GM21825 (cell line): ENCODE measurements around the gene CDR2.
"Not testable (repeated sequence)": the region's sequence is repeated elsewhere in the genome, so short reads cannot be mapped to it uniquely, and the experiment has no call there.

Experiments
- ATAC-seq: cut with Tn5 transposase; IDR thresholded peaks from one replicate; pipeline ENCODE4 v1.9.1; 2021; ENCODE audit warnings: mild to moderate bottlenecking, moderate library complexity; ENCODE audit not compliant: unreplicated experiment

Gene CDR2

DNA sequence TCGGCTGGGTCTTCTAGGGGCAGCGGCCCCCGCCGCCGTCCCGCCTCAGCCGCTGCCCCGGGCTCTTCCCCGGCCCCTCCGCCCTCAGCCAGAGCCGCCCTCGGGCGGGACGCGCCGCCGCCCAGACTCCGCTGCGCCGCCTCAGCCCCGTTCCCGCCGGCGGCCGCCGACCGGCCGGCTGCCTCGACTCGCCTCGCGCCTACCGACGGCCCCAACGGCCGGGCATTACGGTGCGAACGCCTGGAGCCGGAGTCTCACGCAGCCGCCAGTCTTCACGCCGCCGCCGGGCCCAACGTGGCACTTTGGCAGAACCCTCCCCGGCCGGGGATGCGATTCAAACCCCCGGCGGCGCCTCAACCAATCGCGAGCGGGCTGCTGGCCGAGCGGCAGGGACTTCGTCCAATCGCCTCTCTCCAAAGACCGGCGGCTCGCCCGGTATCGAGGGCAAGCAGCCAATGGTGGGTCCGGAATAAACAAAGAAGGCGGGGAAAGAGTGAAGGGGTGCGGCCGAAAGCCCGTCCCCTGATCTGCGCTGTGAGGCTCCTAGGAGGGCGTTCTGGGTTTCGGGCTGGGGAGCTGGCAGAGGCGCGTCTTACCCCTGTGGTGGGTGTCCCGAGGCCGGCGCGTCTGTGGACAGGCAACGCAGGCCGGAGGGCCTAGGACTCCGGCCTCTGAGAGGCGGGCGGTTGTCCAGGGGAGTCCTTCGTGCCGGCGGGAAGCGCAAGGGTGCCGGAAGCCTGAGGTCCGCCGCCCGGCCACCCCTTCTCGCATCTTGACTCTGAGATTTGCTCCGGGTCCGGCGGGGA lies at the start of gene CDR2:
CDR2 (minus strand) TSS at position 309 of the 806 bp plus-strand sequence. CDS start 310 bp downstream, outside the sequence.
- ATAC-seq, result peak; percentile 84

DNA sequence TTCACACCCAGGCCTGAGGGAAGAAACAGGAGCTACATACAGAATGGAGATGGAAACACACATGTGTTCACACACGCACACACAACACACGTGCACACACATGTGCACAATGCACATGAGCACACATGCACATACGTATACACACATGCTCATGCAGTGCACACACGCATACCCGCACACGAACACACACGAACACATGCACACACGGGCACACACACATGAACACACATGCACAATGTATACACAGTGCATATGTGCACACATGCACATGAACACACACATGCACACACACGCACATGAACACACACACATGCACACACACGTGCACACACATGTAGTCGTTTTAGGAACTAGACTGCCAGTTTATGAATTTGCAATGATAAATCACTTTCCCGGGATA lies 49.3 kb upstream of the CDR2 start:
- ATAC-seq, result no peak

DNA sequence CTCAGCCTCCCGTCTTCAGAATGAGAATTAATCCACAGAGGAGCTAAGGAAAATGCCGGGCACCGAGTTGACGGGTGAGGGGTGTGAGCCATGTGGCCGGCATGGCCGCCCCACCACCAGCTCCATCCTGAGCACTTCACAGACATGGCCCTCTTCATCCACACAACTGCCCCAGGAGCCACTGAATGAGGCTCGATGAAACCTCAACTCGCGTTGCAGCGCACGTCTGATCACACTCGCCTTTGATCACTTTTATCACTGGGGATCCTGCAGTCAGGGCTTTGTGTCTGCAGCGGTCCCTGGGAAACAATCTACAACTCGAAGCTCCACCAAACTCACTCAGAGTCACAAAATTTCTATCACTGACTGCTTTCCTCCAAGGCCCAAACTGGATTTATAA lies 46.7 kb upstream of the CDR2 start:
- no peak for ATAC-seq

DNA sequence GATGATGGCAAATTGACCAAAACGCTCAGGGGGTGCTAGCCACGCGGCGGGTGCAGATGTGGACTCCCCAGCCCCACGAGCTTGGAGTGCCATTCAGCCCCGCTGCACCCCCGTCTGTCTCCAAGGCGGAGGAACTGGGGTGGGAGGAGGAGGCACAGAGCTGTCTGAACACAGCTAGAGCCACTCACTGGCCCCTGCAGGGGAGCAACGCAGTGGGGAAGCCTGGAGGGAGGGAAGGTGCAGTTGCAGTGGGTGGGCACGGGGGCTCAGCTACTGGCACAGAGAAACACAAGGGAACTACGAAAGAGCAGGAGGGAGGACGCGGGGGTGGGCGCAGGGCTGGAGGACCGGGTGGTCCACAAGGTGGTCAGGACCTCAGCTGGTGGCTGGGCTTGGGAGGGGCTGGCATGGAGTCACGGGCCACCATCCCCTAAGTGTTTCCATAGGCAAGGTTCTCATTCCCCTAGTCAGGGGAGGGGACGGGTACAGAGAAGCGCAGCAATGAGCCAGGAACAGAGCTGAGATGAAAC lies 46.3 kb upstream of the CDR2 start:
- ATAC-seq, result no peak

DNA sequence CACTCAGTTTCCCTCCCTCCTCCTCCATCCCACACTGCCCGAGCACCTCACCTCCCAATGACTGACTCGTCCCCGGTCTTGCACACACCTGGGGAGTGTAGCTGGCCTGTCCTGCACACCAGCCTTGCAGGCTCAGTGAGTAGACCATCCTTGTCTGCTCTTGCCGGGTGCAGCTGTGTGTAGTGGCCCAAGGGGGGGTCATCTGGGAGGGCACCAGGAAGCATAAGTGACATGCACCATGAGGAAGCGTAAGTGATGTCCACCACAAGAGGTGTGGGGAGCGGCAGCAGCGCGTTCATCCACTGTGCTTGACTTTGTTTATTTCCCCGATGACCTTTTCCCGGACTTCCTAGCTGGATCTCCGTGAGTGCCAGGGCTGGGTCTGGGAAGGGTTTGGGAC lies 45.5 kb upstream of the CDR2 start:
- ATAC-seq, result no peak

DNA sequence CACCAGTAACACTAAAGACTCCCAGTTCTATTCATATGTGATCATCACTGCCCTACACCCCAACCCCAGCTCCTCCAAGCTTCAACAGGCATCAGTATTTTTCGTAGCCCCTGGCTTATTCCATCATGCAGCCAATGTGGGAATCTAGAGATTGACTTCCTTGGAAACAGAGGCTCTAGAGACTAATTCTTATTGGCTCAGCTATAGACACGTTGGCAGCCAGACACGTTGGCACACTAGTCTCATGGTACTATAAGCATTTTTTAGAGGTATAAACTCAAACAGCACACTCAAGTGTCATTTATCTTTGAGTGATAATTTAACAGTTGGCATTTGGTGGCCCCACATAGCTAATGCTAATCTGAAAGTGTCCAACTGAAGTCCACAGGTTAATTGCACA lies 44.4 kb upstream of the CDR2 start:
- ATAC-seq, result no peak

DNA sequence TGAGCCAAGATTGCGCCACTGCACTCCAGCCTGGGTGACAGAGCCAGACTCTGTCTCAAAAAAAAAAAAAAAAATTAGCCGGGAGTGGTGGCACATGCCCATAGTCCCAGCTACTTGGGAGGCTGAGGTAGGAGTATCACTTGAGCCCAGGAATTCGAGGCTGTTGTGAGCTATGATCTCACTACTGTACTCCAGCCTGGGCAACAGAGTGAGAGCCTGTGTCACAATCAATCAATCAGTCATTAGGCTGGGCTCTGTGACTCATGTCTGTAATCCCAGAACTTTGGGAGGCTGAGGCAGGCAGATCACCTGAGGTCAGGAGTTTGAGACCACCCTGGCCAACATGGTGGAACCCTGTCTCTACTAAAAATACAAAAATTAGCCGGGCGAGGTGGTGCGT lies 43.4 kb upstream of the CDR2 start:
- ATAC-seq, result not testable (repeated sequence)

DNA sequence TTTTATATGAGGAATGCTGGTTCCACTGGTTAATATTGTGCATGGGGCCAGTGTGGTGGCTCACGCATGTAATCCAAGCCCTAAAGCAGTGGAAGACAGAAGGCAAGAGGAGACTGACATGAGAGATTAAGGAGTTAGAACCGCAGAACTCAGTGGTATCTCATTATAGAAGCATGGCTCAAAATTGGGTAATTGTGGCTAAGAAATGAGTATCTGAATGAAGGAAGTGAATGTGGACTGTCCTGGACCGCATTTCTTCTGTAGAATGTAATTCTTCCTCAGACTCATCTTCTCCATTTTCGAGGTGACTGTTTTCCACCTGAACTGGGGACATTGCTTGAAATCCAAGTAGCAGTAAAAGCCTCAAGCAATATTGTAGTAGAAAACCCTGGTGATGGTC lies 42.6 kb upstream of the CDR2 start:
- no peak for ATAC-seq

DNA sequence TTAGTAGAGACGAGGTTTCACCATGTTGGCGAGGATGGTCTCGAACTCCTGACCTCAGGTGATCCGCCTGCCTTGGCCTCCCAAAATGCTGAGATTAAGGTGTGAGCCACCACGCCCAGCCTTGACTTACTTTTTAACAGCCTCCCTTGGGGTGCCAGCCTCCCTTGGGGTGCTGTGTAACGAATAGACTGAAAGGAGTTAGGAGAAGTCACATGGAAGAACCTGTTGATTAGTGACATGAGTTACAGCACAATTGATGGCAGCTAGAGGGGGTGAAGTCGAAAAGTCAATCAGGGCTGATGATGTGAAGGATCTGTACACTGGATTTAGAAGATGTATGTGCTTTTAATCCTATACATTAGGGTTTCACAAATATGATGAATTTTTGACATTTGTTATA lies 39.4 kb upstream of the CDR2 start:
- no peak for ATAC-seq

DNA sequence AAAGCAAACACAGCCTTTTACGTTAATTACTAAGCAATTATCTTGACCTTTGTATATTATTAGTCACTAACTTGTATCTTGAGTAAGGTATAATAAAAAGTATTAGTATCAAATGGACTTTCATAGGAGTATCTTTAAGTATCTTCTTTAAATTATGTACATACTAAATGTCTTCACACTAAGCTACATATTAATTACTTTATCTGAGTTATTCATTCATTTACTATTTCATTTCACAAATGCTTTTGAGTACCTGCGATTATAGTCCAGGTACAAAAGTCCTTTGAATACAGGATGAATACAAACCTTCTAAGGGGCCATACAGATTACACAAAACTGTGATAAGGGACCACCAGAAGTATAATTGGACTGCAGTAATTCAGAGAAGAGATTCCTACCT lies 33.1 kb upstream of the CDR2 start:
- no peak for ATAC-seq

DNA sequence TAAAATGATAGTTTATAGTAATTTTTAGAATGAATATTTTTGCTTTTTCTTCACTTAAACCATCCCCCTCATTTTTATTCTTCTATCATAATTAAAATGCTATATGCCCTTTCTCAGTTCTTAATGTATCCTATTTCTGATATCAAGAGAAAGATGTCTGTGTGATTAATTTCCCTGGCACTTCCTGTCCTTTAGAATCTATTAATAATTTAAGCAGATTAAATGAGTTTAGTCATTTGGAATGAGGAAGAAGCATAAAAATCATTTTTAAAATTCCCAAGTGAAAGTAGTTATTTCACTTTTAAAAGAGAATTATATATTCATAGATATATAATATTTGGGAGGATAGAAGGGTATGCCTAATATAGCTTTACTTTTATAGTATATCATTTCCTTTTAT lies 27.8 kb upstream of the CDR2 start:
- ATAC-seq, result no peak

DNA sequence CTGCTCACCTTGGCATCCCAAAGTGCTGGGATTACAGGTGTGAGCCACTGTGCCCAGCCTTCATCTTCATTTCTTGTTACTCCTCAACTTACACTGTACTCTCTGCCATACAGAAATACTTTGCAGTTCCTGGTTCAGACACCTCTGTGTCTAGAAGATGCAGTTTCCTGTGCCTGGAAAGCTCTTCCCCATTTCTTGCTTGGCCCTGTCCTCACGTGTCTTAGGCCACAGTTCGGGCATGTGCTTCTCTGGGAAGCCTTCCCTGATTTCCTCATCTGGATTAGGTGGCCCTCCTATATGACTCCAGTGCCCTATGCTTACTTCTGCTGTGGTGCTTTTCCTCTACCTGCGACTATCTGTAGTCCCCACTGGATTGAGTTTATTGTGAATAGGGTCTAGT lies 26.5 kb upstream of the CDR2 start:
- ATAC-seq, result no peak

DNA sequence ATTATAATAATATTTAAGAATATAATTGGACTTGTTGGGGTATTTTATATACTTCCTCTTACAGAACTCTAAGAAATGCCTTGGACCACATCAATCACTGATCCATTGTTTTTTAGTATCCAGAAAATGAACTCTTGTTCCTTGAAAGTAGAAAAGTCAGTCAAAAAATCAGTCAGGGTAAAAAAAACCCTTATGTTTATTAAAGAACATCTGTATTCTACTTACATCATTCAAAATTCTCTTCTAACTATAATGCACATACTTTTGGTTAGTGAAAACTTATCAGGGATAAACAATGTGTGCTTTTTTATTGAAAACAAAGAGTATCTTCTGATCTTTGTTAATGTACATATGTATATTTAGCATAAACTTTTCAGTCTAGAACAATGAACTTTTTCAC lies 23.5 kb upstream of the CDR2 start:
- ATAC-seq, result no peak

DNA sequence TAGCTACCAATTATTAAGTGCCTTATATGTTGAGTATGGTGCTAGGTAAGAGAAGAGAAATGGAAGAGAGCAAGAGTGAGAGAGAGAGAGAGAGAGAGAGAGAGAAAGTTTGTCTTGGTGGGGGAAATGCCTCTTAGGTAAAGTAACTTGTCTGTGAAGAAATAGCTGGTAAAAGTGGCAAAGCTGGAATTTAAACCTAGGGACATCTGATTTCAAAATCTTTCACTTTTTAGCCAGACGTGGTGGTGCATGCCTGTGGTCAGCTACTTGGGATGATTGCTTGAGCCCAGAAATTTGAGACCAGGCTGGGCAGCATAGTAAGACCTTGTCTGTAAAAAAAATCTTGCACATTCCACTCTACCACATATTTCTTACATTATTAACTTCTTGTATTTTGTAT lies 23.0 kb upstream of the CDR2 start:
- no peak for ATAC-seq

DNA sequence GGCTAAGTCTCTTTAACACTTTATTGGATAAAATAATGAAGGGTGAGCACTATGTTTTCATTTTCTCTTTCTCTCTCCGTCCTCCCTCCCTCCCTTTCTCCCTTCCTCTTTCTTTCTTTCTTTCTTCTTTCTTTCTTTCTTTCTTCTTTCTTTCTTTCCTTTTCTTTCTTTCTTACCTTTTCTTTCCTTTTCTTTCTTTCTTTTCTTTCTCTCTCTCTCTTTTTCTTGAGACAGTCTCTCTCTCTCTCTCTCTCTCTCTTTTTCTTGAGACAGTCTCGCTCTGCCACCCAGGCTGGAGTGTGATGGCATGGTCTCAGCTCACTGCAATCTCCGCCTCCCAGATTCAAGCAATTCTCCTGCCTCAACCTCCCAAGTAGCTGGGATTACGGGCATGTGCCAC lies 21.5 kb upstream of the CDR2 start:
- ATAC-seq, result no peak

DNA sequence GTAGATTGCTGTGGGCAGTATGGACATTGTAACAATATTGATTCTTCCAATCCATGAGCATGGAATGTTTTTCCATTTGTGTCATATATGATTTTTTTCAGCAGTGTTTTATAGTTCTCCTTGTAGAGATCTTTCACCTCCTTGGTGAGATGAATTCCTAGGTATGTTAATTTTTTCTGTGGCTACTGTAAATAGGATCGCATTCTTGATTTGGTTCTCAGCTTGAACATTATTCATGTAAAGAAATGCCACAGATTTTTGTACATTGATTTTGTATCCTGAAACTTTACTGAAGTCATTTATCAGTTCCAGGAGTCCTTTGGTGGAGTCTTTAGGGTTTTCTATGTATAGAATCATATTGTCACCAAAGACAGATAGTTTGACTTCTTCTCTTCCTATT lies 19.7 kb upstream of the CDR2 start:
- ATAC-seq, result no peak

DNA sequence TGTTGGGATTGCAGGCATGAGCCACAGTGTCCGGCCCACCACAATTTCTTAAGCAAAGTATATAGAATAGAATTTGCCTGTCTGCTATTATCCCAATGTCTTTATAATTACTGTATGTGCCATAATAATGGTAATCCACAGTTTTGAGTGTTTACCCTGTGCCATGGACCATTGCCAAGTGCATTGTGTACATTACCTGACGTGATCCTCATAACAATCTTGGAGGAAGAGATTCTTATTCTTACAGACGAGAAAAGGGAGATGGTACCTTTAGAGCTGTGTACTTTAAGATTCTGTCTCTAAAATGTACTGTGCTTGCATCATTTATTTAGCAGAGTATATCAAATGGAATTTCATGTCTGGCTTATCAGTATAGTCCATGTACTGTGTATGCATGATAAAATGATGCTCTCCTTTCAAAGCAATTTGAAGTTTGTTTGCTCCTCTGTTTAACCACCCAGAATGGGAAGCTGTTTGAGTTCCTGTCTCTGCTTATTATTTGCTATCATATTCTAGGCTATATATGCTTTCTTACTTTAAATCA lies 13.8 kb upstream of the CDR2 start:
- no peak for ATAC-seq

DNA sequence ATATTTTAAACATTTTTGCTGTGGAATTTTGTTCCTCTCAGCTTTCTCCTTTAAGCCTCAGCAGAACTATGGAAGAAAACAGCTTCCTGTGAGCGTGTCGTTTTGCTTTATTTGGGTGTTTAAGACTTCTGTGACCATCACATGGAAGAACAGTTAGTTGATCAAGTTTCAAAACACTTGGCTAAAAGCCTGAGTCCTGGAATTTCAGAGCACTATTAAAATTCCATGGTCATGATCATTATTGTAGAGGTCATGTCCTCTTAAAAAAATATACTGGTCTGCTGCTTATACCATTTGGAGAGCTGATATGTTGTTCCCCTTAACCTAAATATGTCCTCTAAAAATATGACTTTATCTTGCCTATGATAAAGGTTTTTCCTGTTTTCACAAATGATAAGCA lies 12.6 kb upstream of the CDR2 start:
- no peak for ATAC-seq

DNA sequence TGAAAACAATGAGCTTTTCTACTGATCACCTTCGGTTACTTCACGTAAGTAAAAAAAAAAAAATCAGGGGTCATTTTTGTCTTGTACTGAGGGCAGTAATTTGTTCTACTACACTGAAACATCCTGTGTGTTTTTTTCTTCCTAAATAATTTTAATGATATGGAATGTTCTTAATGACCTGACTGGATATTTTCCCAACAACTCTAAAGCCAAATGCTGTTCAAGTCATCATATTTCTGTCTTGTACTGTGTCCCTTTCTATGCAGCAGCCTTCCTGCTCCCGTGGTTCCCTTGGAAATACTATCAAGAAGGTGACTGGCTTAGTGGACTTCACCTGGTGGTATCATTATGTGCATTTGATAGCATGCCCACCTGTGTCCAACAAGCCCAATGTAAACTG lies 10.8 kb upstream of the CDR2 start:
- no peak for ATAC-seq

DNA sequence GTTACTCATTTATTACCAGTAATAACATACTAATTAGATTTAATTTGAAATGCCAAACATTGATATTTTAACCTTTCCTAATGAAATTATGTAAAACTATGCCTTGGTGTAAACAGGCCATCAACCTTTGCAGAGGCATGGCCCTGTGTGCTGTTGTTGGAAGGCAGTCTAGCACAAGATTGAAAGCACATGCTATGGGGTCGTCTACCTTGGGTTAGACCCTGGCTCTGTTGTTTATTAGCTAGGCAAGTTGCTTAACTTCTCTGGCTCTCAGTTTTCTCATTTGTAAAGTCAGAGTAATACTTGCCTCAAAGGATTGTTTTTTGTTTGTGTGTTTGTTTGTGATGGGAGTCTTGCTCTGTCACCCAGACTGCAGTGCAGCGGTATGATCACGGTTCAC lies 9.4 kb upstream of the CDR2 start:
- no peak for ATAC-seq

DNA sequence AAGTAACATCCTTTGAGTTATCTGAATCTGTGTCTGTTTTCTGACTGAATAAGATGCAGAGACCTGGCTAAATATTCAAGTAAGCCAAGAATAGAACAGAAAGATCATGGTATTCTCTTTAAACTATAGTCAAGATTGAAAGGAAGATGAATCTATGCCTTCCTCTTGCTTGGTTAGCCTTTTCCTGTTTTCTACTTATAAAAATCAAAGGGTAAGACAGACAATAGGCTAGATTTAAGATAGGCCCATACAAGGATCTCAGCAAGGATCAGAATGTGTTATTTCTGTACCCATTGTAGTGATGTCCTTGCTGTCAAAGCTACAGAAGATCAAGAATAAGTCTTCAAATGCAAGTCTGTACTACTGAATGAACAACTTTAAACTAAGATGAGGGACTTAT lies 7.0 kb upstream of the CDR2 start:
- ATAC-seq, result no peak

DNA sequence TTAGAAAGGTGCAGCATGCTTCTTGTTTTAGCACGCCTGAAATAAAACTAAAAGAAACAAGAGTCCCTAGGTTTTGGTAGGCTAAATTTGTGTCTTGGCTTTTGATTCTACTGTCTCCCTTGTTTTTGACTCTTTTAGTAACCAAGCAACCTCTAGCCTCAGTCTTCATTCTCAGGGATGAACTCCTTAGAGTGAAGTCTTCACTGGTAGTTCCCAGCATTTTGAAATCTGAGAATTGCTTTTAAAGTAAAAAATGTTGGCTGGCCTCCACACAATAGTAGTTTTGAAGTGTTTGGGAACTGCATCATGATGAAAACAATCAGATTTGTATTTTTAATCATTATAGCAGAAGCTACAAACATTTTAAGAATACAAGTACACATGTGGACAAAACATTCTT lies 6.1 kb upstream of the CDR2 start:
- no peak for ATAC-seq

DNA sequence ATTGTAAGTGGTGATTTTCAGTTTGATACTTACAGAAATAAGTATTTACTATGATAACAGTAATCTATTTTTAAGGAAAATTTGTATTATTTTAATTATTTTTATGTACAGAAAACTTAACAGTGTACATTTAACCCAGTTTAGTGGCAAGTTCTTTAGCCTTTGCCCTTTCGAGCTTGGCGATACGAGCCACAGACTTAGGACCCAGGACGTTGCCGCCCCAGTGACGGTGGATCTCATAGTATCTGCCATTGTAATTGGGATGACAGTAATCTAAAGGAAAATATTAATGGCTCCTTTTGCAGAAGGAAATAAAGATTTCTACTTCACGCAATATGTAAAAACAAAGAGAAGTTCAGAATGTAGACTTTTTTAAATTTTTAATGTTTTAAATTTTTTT lies 5.2 kb upstream of the CDR2 start:
- no peak for ATAC-seq
